HepG2 (cell line): ENCODE data around the gene BAZ1A.

Experiments used
- CCAR2 ChIP-seq: fragments of 200-400 bp; formaldehyde crosslinking; optimal IDR thresholded peaks from 2 replicates; pipeline ENCODE3; 2018; ENCODE audit warnings: low read depth, mild to moderate bottlenecking, low read length, moderate library complexity
- CTCF ChIP-seq: sonication (generic); formaldehyde crosslinking; IDR thresholded peaks from 2 replicates; pipeline ENCODE4 v1.5.0; 2020; ENCODE audit warnings: mild to moderate bottlenecking, missing genetic modification reagents, moderate library complexity
- HMG20A ChIP-seq: IDR thresholded peaks from 2 replicates; pipeline ENCODE4 v1.6.1; 2016; ENCODE audit warnings: borderline replicate concordance
- KDM1A ChIP-seq: IDR thresholded peaks from 2 replicates; pipeline ENCODE4 v1.6.1; 2016; ENCODE audit warnings: missing compliant biosample characterization
- TF ChIP-seq, protein P1 (sequence below): sonication (generic); formaldehyde crosslinking; IDR thresholded peaks from 2 replicates; pipeline ENCODE4 v1.5.0; 2020; ENCODE audit warnings: missing genetic modification reagents

- TF ChIP-seq HMG20A (CRISPR knock-in tag) (no peak), KDM1A (CRISPR knock-in tag) (no peak), CCAR2 (no peak), CTCF (CRISPR knock-in tag) (peak; percentile 48)
- TF ChIP-seq, protein P1, sequence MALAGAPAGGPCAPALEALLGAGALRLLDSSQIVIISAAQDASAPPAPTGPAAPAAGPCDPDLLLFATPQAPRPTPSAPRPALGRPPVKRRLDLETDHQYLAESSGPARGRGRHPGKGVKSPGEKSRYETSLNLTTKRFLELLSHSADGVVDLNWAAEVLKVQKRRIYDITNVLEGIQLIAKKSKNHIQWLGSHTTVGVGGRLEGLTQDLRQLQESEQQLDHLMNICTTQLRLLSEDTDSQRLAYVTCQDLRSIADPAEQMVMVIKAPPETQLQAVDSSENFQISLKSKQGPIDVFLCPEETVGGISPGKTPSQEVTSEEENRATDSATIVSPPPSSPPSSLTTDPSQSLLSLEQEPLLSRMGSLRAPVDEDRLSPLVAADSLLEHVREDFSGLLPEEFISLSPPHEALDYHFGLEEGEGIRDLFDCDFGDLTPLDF (CRISPR knock-in tag) = no peak
These were observed 37.0 kb upstream of the BAZ1A start for GRCh38 chr14:34912182-34912581.
